ENCODE results near the gene ZNF587.

DNA sequence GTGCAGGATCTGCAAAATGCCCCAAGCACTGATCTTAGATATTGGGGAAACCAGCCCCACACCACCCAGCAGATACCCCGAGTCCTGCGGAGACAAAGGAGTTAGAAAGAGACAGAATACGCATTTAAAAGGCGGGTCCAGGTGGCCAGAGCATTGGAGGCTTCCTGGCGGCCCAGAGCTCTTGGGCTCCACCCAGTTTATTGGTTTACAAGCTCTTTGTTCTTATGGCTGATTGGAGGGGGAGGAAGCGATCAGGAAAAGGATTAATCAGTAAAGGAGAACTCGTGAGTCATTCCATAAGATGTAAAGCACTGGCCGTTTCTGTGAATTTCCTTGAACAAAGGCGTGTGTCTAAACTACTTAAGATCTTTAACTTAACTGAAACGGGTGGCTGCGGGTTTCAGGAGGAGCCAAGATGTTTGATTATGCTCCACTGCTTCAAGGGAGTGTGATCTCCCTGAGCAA, 926 bp downstream of the ZNF587 start:
- TF ChIP-seq, protein P1, sequence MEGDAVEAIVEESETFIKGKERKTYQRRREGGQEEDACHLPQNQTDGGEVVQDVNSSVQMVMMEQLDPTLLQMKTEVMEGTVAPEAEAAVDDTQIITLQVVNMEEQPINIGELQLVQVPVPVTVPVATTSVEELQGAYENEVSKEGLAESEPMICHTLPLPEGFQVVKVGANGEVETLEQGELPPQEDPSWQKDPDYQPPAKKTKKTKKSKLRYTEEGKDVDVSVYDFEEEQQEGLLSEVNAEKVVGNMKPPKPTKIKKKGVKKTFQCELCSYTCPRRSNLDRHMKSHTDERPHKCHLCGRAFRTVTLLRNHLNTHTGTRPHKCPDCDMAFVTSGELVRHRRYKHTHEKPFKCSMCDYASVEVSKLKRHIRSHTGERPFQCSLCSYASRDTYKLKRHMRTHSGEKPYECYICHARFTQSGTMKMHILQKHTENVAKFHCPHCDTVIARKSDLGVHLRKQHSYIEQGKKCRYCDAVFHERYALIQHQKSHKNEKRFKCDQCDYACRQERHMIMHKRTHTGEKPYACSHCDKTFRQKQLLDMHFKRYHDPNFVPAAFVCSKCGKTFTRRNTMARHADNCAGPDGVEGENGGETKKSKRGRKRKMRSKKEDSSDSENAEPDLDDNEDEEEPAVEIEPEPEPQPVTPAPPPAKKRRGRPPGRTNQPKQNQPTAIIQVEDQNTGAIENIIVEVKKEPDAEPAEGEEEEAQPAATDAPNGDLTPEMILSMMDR (IDR thresholded peaks at IDR 0.05): no peak
- TF ChIP-seq POLR2A (IDR thresholded peaks at IDR 0.05): no peak

Measured in body of pancreas (tissue), 4 donors.